Measurements from ENCODE around the gene MAP2K2. TPM values are rescaled to one million over a fixed set of nuclear protein-coding genes. Genes with fewer than 3 reads are reported as not detected.

Gene MAP2K2
- total RNA-seq = 135 and 175 TPM in 2 replicates

DNA sequence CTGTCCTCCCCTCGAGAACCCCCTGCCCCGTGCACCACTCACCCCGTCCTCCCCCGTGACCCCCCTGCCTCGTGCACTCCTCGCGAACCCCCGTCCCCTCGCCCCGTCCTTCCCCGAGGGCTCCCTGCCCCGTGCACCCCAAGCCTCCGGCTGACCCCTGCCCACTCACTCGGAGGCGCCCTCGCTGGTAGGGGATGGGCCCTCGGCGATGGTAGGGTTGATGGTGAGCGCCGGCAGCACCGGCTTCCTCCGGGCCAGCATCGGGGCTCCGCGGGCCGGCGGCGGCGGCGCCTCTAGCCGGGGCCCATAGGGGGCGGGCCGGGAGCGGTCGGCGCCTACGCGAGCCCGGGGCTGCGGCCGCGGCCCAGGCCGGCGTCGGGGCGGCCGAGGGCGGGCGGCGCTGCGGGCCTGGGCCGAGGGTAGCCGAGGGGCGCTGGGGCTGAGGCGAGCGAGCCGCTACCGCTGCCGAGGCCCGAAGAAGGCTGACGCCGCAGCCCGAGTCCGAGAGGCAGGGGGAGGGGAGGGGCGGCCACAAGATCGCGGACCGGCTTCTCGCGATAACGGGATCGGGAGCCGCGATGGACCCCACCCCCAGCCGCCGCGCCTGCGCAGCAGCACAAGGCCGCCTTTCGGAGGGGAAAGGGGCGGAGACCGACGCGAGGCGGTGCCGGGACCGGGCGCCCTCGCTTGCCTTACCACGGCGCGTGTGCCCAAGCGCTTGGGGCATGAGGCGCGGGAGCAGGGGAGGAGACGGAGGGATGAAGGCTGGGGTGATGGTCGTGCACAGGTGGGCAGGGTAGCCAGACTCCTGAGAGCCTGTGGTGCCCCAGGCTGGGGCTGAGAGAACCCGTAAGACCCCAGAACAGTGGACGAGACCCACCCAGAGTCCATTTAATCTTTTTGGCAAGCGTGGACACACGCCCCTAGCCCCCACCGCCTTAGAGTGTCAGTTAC, at the start of gene MAP2K2:
Gene MAP2K2, minus strand, starts transcription at position 508 of the 954 bp plus-strand sequence. Its CDS starts 247 bp downstream, at position 261.

DNA sequence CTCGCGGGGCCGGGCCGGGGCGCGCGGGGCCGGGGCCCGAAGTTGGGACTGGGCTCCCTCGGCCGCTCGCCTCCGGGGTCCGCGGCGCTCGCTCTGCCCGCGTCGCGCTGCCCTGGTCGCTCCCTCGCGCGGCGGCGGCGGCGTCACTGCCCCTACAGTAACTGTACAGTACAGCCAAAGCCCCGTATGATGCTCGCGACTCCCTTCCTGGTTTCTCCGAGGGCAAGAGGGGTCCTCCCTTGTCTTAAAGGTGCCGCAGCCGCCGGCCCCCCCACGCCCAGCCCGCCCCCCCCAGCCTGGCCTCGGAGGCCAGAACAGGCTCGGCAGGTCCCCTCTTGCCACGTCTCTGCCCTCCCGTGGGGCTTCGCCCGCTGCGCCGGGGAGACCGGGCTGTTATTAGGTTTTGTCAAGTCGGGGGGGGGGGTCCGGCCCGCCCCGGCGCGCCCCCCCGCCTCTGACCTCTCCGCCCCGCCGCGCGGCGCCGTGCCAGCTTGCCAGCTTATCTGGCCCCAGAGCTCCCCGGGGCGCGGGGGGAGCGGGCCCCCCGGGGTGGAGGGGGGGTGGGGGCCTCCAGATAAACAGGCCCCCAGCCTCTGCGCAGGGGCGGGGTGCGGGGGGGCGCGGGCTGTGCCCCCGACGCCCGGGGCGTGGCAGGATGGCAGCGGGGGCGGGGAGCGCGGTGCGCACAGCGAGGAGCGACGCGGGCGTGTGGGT, 57.1 kb downstream of the MAP2K2 start, which contains the start of gene ZBTB7A:
Gene ZBTB7A, minus strand, starts transcription at position 218 of the 714 bp plus-strand sequence. CDS start 11,667 bp downstream, outside the sequence.

Other genes with a start within 250 kb of the MAP2K2 start
- gene ATCAY, start 243.4 kb downstream of the MAP2K2 start, total RNA-seq = not detected in 2 replicates
- not detected in 2 replicates for gene NMRK2, start 191.1 kb downstream of the MAP2K2 start, total RNA-seq
- 158 and 304 TPM in 2 replicates for gene DAPK3, start 153.0 kb downstream of the MAP2K2 start, total RNA-seq
- gene EEF2, start 138.7 kb downstream of the MAP2K2 start, total RNA-seq = 2,070 and 2,682 TPM in 2 replicates
- 26.7 and 26.9 TPM in 2 replicates for gene PIAS4, start 116.4 kb downstream of the MAP2K2 start, total RNA-seq
- 8.4 and 18.3 TPM in 2 replicates for gene ZBTB7A, start 57.2 kb downstream of the MAP2K2 start, total RNA-seq
- gene CREB3L3, start 29.5 kb upstream of the MAP2K2 start, total RNA-seq = not detected in 2 replicates
- 8.7 and 13.6 TPM in 2 replicates for gene SIRT6, start 58.4 kb upstream of the MAP2K2 start, total RNA-seq
- gene ANKRD24, start 58.6 kb upstream of the MAP2K2 start, total RNA-seq = 0.32 and 0.88 TPM in 2 replicates
- gene EBI3, start 105.4 kb upstream of the MAP2K2 start, total RNA-seq = 0.16 and 2.6 TPM in 2 replicates
- gene YJU2, start 123.0 kb upstream of the MAP2K2 start, total RNA-seq = 14.1 and 16.8 TPM in 2 replicates
- gene SHD, start 155.1 kb upstream of the MAP2K2 start, total RNA-seq = not detected in 2 replicates
- gene TMIGD2, start 178.3 kb upstream of the MAP2K2 start, total RNA-seq = not detected in 2 replicates
- 6.0 and 11.6 TPM in 2 replicates for gene FSD1, start 180.5 kb upstream of the MAP2K2 start, total RNA-seq
- 21.2 and 63.9 TPM in 2 replicates for gene STAP2, start 214.7 kb upstream of the MAP2K2 start, total RNA-seq
- 7.2 and 8.7 TPM in 2 replicates for gene MPND, start 219.4 kb upstream of the MAP2K2 start, total RNA-seq

Data from bladder microvascular endothelial cell (primary cell).